GM15510 (cell line): Measurements from ENCODE around the gene FAM181A.

ENCODE experiments used
- POLR2A ChIP-seq: IDR thresholded peaks from 3 replicates; pipeline ENCODE4 v1.6.1; 2011; ENCODE audit warnings: borderline replicate concordance; ENCODE audit not compliant: insufficient read length; ENCODE audit errors: extremely low read depth

The FAM181A gene

GRCh38 chr14:93959239-93960107 is 32.3 kb downstream of the FAM181A start:
- TF ChIP-seq POLR2A: peak; percentile 61

- TF ChIP-seq POLR2A: no peak
These were observed 32.9 kb downstream of the FAM181A start for GRCh38 chr14:93960108-93960475.

- TF ChIP-seq POLR2A: no peak
These were observed 33.8 kb downstream of the FAM181A start for GRCh38 chr14:93960774-93961438.

GRCh38 chr14:93961620-93962019 is 34.5 kb downstream of the FAM181A start:
- peak; percentile 19 for TF ChIP-seq POLR2A

- TF ChIP-seq POLR2A: peak; percentile 31
These were observed 35.8 kb downstream of the FAM181A start for GRCh38 chr14:93962701-93963601.

GRCh38 chr14:93963692-93964091 is 36.5 kb downstream of the FAM181A start:
- no peak for TF ChIP-seq POLR2A

GRCh38 chr14:93964281-93964680 is 37.1 kb downstream of the FAM181A start:
- no peak for TF ChIP-seq POLR2A

- TF ChIP-seq POLR2A: no peak
These were observed 37.7 kb downstream of the FAM181A start for GRCh38 chr14:93964820-93965286.

- no peak for TF ChIP-seq POLR2A
These were observed 38.2 kb downstream of the FAM181A start for GRCh38 chr14:93965287-93965821.

GRCh38 chr14:93965946-93966474 is 38.9 kb downstream of the FAM181A start:
- TF ChIP-seq POLR2A: no peak

- no peak for TF ChIP-seq POLR2A
These were observed 40.6 kb downstream of the FAM181A start for GRCh38 chr14:93967637-93968250.

- TF ChIP-seq POLR2A: no peak
These were observed 42.1 kb downstream of the FAM181A start for GRCh38 chr14:93969082-93969828.

GRCh38 chr14:93970585-93970964 is 43.4 kb downstream of the FAM181A start:
- no peak for TF ChIP-seq POLR2A
